HCT116 (cell line): Measurements from ENCODE around the gene CTR9. TPM values are rescaled to one million over a fixed set of nuclear protein-coding genes. Genes with fewer than 3 reads are reported as not detected.

Experiments
- ATAC-seq: fragments of 200-7000 bp; cut with Tn5 transposase; 2 replicates; pipeline ENCODE4 v1.9.1; 2020; ENCODE audit warnings: mild to moderate bottlenecking, moderate library complexity
- BruUV-seq: library from RNA; stranded (reverse); fragments of 400-500 nt; replicated peaks from 2 replicates; lab custom pipeline; 2021; lab: Mats Ljungman, UMichigan
- CTCF ChIA-PET: fragments of 300-600 bp; sonication (Branson Sonifier 250); formaldehyde crosslinking; loops from one replicate; lab custom pipeline; 2021; ENCODE audit warnings: antibody characterized with exemption; lab: Charles Lee
- POLR2A ChIA-PET: fragments of 300-600, 350-600 bp; sonication (Branson Sonifier 250); formaldehyde crosslinking; loops from one replicate; lab custom pipeline; 2021; ENCODE audit warnings: antibody characterized with exemption; lab: Charles Lee
- RAD21 ChIA-PET, 2 experiments: fragments of 300-600 bp; sonication (Branson Sonifier 250); formaldehyde crosslinking; loops; one replicate each; lab custom pipeline; 2023; ENCODE audit warnings: low total read pairs in 2 of 2; ENCODE audit not compliant: uncharacterized antibody in 2 of 2, unreplicated experiment in 2 of 2, low non-redundant PET in 1 of 2; lab: Charles Lee
- DNase-seq: peaks from one replicate; pipeline ENCODE4 v3.0.0-alpha.2; 2010; ENCODE audit warnings: low read depth, low spot score
- H2AFZ ChIP-seq: fragments of 200-600 bp; shearing (Covaris generic), sonication (generic); 2 replicates; pipeline ENCODE4 v1.6.1; 2017; ENCODE audit warnings: low read depth, mixed run types, mixed read lengths, antibody characterized with exemption, low read length; ENCODE audit not compliant: poor library complexity, severe bottlenecking
- H3K27ac ChIP-seq: 2 replicates; pipeline ENCODE4 v1.5.1; 2012; ENCODE audit warnings: low read depth, low read length
- H3K27me3 ChIP-seq: fragments of 200-600 bp; sonication (generic); 2 replicates; pipeline ENCODE4 v1.6.1; 2016; ENCODE audit warnings: mixed run types, low read length, mixed read lengths; ENCODE audit not compliant: insufficient read depth
- H3K36me3 ChIP-seq, 2 experiments: fragments of 200-500 bp in 1 of 2; fragments of 200-600 bp in 1 of 2; sonication (Bioruptor generic) in 1 of 2; sonication (generic) in 1 of 2; 2 replicates each; pipeline versions ENCODE4 v1.5.1 to v1.6.1; 2014 to 2016; ENCODE audit warnings: low read length in 2 of 2, inconsistent platforms in 1 of 2, mixed read lengths in 1 of 2, mixed run types in 1 of 2; ENCODE audit not compliant: insufficient read depth in 2 of 2, control insufficient read depth in 1 of 2
- H3K4me1 ChIP-seq, 2 experiments: fragments of 200-600 bp in 1 of 2; sonication (generic) in 1 of 2; 2 replicates each; pipeline versions ENCODE4 v1.5.1 to v1.6.1; 2012 to 2017; ENCODE audit warnings: low read length in 2 of 2, inconsistent platforms in 1 of 2, mild to moderate bottlenecking in 1 of 2, mixed read lengths in 1 of 2, mixed run types in 1 of 2, moderate library complexity in 1 of 2; ENCODE audit not compliant: insufficient read depth in 2 of 2, control insufficient read depth in 1 of 2
- H3K4me2 ChIP-seq: fragments of 200-600 bp; sonication (generic); 2 replicates; pipeline ENCODE4 v1.6.1; 2017; ENCODE audit warnings: mixed run types, low read length, mixed read lengths
- H3K4me3 ChIP-seq, 2 experiments: fragments of 200-600 bp in 1 of 2; sonication (generic) in 1 of 2; replicated peaks in 1 of 2; 2 replicates each; pipeline ENCODE4 v1.5.1; 2011 to 2016; ENCODE audit warnings: low read length in 2 of 2, control low read depth in 1 of 2, low read depth in 1 of 2, mild to moderate bottlenecking in 1 of 2, mixed read lengths in 1 of 2, mixed run types in 1 of 2
- H3K79me2 ChIP-seq: fragments of 200-600 bp; sonication (generic); 2 replicates; pipeline ENCODE4 v1.6.1; 2017; ENCODE audit warnings: mild to moderate bottlenecking, mixed run types, low read length, moderate library complexity, mixed read lengths; ENCODE audit not compliant: insufficient read depth
- H3K9ac ChIP-seq: fragments of 200-600 bp; sonication (generic); 2 replicates; pipeline ENCODE4 v1.6.1; 2016; ENCODE audit warnings: low read length, mixed read lengths
- H3K9me2 ChIP-seq: fragments of 200-600 bp; sonication (generic), shearing (Covaris generic); 2 replicates; pipeline ENCODE4 v1.6.1; 2017; ENCODE audit warnings: mixed run types, mild to moderate bottlenecking, moderate library complexity; ENCODE audit not compliant: insufficient read depth
- H3K9me3 ChIP-seq, 2 experiments: fragments of 200-500 bp in 1 of 2; fragments of 200-600 bp in 1 of 2; sonication (Bioruptor generic) in 1 of 2; sonication (generic) in 1 of 2; 2 replicates each; pipeline ENCODE4 v1.6.1; 2014 to 2017; ENCODE audit warnings: low read length in 2 of 2, mixed read lengths in 2 of 2, inconsistent platforms in 1 of 2, low read depth in 1 of 2, mild to moderate bottlenecking in 1 of 2, mixed run types in 1 of 2, moderate library complexity in 1 of 2; ENCODE audit not compliant: control insufficient read depth in 1 of 2, insufficient read depth in 1 of 2
- H4K20me1 ChIP-seq: fragments of 200-600 bp; sonication (generic), shearing (Covaris generic); 2 replicates; pipeline ENCODE4 v1.6.1; 2017; ENCODE audit warnings: mixed run types, mild to moderate bottlenecking, moderate library complexity; ENCODE audit not compliant: insufficient read depth
- CBX3 ChIP-seq: IDR thresholded peaks from 2 replicates; pipeline ENCODE4 v1.6.1; 2012; ENCODE audit warnings: low read depth
- CEBPB ChIP-seq: IDR thresholded peaks from 2 replicates; pipeline ENCODE4 v1.6.1; 2012; ENCODE audit warnings: low read depth
- EGR1 ChIP-seq: IDR thresholded peaks from 2 replicates; pipeline ENCODE4 v1.6.1; 2012; ENCODE audit warnings: low read depth
- ELF1 ChIP-seq: IDR thresholded peaks from 2 replicates; pipeline ENCODE4 v1.6.1; 2012; ENCODE audit warnings: low read depth, borderline replicate concordance
- EZH2 ChIP-seq: fragments of 200-600 bp; sonication (generic); IDR thresholded peaks from 2 replicates; pipeline ENCODE4 v1.6.1; 2017; ENCODE audit warnings: antibody characterized with exemption, mixed run types
- FOSL1 ChIP-seq: IDR thresholded peaks from 2 replicates; pipeline ENCODE4 v1.6.1; 2012; ENCODE audit warnings: low read depth
- JUND ChIP-seq: IDR thresholded peaks from 2 replicates; pipeline ENCODE4 v1.6.1; 2012
- POLR2A ChIP-seq: IDR thresholded peaks from 2 replicates; pipeline ENCODE4 v1.7.0; 2011; ENCODE audit warnings: borderline replicate concordance; ENCODE audit not compliant: insufficient read depth, insufficient read length; ENCODE audit errors: extremely low read depth
- SIN3A ChIP-seq: IDR thresholded peaks from 2 replicates; pipeline ENCODE4 v1.6.1; 2012; ENCODE audit warnings: low read depth
- SRF ChIP-seq: IDR thresholded peaks from 2 replicates; pipeline ENCODE4 v1.6.1; 2012; ENCODE audit warnings: low read depth
- TCF7L2 ChIP-seq: IDR thresholded peaks from 2 replicates; pipeline ENCODE4 v1.7.0; 2011; ENCODE audit warnings: borderline replicate concordance, inconsistent platforms; ENCODE audit not compliant: insufficient read depth, insufficient read length; ENCODE audit errors: extremely low read depth
- ZFX ChIP-seq: fragments of 450-650 bp; IDR thresholded peaks from 2 replicates; pipeline ENCODE4 v1.6.1; 2017
- ZNF274 ChIP-seq: fragments of 200-500 bp; sonication (Bioruptor generic); IDR thresholded peaks from 2 replicates; pipeline ENCODE4 v1.6.1; 2014; ENCODE audit warnings: mild to moderate bottlenecking, low read depth, low read length, inconsistent platforms
- intact Hi-C: fragments of 100-400 bp; cut with micrococcal nuclease; formaldehyde crosslinking; loops from 2 replicates; pipeline ENCODE4 v1.10.0; 2022
- total RNA-seq: library from RNA; stranded (reverse); gene quantifications from one replicate; pipeline ENCODE4 v1.2.1, GENCODE V29; 2021; ENCODE audit not compliant: unreplicated experiment
- TF ChIP-seq, protein P1 (sequence below), 3 experiments: fragments of 200-600 bp in 1 of 3; sonication (generic) in 1 of 3; IDR thresholded peaks in 2 of 3; conservative IDR thresholded peaks in 1 of 3; 2 replicates each; pipeline ENCODE4 v1.5.1; 2012 to 2017; ENCODE audit warnings: low read depth in 2 of 3, low read length in 2 of 3, antibody characterized with exemption in 1 of 3, borderline replicate concordance in 1 of 3, control low read depth in 1 of 3, mild to moderate bottlenecking in 1 of 3, mixed read lengths in 1 of 3, mixed run types in 1 of 3, moderate library complexity in 1 of 3; ENCODE audit not compliant: insufficient read depth in 1 of 3

Gene CTR9
- total RNA-seq, 1 experiment from 2014 or later: 68.4 TPM

- DNase-seq (no peak), ATAC-seq (no peak)
- Histone ChIP-seq H3K27ac (no peak overlapping the region), H3K9ac (no peak overlapping the region), H3K36me3 (peaks cover 64 to 70% of the 10 kb centered on the region in 2 experiments), H2AFZ (no peak overlapping the region), H3K4me1 (no peaks in the 10 kb centered on the region), H4K20me1 (peaks cover 26% of the 10 kb centered on the region; the same call in 1 of the 2 replicates), H3K79me2 (peaks cover 44% of the 10 kb centered on the region), H3K9me3 (no peaks in the 10 kb centered on the region), H3K4me3 (no peak overlapping the region), H3K9me2 (no peaks in the 10 kb centered on the region), H3K4me2 (no peak overlapping the region), H3K27me3 (no peaks in the 10 kb centered on the region)
- ChIA-PET RAD21 (no interaction called here), CTCF (no interaction called here), POLR2A (interaction anchor here (0.9 to 2.4 kb wide), 2 partner anchors 11 to 59 kb away, joined by 5 to 19 read pairs; partner anchors contain the start of genes EIF4G2 and ZBED5)
- intact Hi-C loops: no loop called here
- TF ChIP-seq FOSL1: no peak
- no peak for TF ChIP-seq ELF1
- TF ChIP-seq SIN3A: no peak
- no peak for TF ChIP-seq EZH2
- no peak for TF ChIP-seq ZNF274
- no peak for TF ChIP-seq SRF
- no peak for TF ChIP-seq JUND
- TF ChIP-seq, protein P1, sequence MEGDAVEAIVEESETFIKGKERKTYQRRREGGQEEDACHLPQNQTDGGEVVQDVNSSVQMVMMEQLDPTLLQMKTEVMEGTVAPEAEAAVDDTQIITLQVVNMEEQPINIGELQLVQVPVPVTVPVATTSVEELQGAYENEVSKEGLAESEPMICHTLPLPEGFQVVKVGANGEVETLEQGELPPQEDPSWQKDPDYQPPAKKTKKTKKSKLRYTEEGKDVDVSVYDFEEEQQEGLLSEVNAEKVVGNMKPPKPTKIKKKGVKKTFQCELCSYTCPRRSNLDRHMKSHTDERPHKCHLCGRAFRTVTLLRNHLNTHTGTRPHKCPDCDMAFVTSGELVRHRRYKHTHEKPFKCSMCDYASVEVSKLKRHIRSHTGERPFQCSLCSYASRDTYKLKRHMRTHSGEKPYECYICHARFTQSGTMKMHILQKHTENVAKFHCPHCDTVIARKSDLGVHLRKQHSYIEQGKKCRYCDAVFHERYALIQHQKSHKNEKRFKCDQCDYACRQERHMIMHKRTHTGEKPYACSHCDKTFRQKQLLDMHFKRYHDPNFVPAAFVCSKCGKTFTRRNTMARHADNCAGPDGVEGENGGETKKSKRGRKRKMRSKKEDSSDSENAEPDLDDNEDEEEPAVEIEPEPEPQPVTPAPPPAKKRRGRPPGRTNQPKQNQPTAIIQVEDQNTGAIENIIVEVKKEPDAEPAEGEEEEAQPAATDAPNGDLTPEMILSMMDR (IDR thresholded peaks at IDR 0.05 in 2 of 3, conservative IDR thresholded peaks at IDR 0.05 in 1 of 3; ENCODE audit: borderline replicate concordance in 1 of 3, insufficient read depth in 1 of 3, low read depth in 2 of 3, low read length in 2 of 3): no peak
- TF ChIP-seq POLR2A: no peak
- TF ChIP-seq CBX3: no peak
- TF ChIP-seq CEBPB: no peak
- TF ChIP-seq ZFX: no peak
- TF ChIP-seq EGR1: no peak
- TF ChIP-seq TCF7L2: no peak
- no TSS peak for BruUV-seq
These were observed 47.4 kb downstream of the CTR9 start for GRCh38 chr11:10798330-10798928.
